GM12873 (cell line): Measurements from ENCODE around the gene ING5.

ENCODE experiments used
- TF ChIP-seq, protein P1 (sequence below): IDR thresholded peaks from 2 replicates; pipeline ENCODE4 v1.5.1; 2012; ENCODE audit warnings: low read depth, mild to moderate bottlenecking, moderate library complexity, low read length, control low read depth; ENCODE audit not compliant: insufficient read depth; ENCODE audit errors: missing control alignments

ING5 gene

GRCh38 chr2:241686324-241686649 lies 15.6 kb upstream of the ING5 start:
- TF ChIP-seq, protein P1, sequence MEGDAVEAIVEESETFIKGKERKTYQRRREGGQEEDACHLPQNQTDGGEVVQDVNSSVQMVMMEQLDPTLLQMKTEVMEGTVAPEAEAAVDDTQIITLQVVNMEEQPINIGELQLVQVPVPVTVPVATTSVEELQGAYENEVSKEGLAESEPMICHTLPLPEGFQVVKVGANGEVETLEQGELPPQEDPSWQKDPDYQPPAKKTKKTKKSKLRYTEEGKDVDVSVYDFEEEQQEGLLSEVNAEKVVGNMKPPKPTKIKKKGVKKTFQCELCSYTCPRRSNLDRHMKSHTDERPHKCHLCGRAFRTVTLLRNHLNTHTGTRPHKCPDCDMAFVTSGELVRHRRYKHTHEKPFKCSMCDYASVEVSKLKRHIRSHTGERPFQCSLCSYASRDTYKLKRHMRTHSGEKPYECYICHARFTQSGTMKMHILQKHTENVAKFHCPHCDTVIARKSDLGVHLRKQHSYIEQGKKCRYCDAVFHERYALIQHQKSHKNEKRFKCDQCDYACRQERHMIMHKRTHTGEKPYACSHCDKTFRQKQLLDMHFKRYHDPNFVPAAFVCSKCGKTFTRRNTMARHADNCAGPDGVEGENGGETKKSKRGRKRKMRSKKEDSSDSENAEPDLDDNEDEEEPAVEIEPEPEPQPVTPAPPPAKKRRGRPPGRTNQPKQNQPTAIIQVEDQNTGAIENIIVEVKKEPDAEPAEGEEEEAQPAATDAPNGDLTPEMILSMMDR = no peak

GRCh38 chr2:241686650-241687425 lies 15.0 kb upstream of the ING5 start, which contains the start of gene DTYMK:
Gene DTYMK (minus strand): TSS chr2:241686815. CDS start chr2:241686783, 32 bp downstream.
- TF ChIP-seq, protein P1 = no peak

- TF ChIP-seq, protein P1 = no peak
Measured at GRCh38 chr2:241689306-241689705, 12.5 kb upstream of the ING5 start.

DNA sequence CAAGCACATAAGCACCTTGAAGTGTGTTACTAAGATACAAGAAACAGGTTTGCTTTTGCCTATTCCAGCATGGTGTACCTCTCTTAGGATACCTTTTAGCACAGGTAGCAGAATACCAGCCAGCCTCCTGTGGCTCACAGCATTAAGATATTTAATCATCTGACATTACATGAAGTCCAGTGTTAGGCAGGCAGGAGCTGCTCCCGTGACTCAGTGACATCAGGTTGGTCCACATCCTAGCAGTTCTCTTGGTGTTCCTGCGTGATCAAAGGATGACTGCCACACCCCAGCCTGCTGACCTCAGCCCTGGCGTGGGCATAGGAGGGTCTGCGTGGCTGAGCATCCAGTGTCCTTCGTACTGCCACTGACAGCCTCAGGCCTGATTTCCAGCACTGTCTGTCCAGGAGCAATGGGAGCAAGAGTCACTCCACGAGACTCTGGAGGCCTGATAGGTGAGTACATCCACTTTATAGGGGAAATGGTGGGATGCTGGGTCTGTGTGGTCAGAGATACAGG lies 11.6 kb upstream of the ING5 start:
- TF ChIP-seq, protein P1 = no peak

DNA sequence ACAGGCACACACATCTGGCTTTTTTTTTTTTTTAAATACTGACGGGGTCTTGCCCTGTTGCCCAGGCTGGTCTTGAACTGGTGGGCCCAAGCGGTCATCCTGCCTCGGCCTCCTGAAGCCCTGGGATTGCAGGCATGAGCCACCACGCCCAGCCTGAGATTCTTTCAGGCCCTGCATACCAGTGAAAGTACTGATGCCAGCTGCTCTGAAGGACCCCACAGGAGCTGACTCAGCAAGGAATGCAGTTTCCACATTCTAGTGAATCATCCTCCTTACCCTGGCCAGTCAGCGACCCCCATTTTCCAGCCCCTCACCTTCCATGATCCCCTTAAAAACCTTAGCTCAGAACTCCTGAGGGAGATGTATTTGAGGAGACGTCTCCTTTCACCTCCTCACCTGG lies 9.4 kb upstream of the ING5 start:
- TF ChIP-seq, protein P1 = no peak

DNA sequence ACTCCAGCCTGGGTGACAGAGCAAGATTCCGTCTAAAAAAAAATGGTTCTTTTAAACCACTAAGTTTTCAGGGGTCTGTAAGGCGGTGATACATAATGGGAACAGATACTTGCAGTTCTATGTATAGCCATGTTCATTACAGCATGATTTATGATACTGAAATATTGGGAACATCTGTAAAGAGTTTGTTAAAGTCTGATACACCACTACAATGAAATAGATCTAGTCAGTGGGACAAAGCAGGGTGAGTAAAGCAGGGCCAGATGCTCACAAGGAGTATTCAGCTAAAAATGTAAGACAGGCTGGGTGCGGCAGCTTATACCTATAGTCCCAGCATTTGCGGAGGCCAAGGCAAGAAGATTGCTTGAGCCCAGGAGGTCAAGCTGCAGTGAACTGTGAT lies 6.2 kb upstream of the ING5 start:
- TF ChIP-seq, protein P1 = no peak

DNA sequence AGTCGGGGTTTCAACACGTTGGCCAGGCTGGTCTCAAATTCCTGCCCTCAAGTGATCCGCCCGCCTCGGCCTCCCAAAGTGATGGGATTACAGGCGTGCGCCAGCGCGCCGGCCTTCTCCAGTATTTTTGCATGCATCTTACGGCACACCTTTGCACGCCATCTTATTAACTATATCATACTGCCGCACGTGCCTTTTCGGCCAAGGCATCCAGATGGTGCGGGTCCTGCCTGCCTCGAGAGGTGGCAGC lies 765 bp upstream of the ING5 start:
- TF ChIP-seq, protein P1 = peak; percentile 46
